ENCODE results near the gene TBCEL.

DNA sequence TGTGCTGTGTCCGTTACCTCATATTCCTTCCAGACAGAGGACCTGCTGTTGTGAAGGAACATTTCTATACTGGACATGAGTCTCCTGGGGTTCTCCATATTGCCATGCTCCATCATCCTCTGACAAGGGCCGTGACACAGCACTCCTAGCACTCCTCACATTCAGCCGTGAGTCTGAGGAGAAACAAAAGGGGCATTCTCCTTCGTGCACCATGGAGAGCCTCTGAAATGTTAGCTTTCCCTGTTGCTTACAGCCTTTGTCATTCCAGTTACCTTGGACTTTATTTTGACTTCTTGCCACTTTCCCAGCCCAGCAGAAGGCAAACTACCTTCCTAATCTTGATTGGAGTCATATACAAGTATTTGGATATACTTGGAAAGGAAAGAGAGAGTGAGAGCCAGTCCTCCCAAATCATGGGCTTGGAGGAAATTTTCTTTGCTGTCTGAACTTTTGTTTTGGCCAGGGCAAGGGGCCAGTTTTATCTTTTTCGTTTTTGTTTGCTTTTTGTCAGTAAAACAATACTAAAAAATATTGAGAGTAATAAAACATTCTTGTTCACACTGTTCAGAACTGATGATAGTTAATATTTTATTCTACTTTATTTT, 48.0 kb downstream of the TBCEL start:
- TF ChIP-seq, protein P1, sequence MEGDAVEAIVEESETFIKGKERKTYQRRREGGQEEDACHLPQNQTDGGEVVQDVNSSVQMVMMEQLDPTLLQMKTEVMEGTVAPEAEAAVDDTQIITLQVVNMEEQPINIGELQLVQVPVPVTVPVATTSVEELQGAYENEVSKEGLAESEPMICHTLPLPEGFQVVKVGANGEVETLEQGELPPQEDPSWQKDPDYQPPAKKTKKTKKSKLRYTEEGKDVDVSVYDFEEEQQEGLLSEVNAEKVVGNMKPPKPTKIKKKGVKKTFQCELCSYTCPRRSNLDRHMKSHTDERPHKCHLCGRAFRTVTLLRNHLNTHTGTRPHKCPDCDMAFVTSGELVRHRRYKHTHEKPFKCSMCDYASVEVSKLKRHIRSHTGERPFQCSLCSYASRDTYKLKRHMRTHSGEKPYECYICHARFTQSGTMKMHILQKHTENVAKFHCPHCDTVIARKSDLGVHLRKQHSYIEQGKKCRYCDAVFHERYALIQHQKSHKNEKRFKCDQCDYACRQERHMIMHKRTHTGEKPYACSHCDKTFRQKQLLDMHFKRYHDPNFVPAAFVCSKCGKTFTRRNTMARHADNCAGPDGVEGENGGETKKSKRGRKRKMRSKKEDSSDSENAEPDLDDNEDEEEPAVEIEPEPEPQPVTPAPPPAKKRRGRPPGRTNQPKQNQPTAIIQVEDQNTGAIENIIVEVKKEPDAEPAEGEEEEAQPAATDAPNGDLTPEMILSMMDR (IDR thresholded peaks at IDR 0.05; ENCODE audit: low read depth, low read length, missing input control) = no peak
- no peak for TF ChIP-seq MAX (IDR thresholded peaks at IDR 0.05)

All from liver (tissue), 2 donors.